ENCODE data around the gene PARD3B.

DNA sequence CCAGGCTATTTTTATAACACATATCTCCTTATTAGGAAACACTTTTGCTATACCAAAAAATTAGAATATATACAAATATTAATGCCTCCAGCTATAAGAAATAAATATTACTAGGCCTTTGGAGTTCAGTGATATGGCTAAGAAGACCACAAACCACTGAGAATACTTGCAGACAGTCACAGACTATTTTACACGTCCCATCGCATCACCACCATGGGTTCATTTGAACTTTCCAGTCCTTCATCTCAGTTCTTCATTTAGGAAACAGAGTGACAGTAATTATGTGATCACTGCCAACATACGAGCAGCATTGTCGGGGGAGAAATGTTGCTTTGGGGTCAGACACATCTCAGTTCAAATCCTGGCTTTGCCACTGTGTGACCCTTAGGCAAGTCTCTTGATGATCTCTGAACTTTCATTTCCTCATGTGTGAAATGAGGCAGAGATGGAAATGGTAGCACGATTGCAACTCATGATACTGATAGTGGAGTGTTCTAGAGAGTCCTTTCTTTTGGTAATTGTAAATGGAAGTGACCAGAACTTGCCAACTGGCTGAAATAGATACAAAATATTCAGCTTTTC is 998.1 kb downstream of the PARD3B start:
- TF ChIP-seq POLR2A (IDR thresholded peaks at IDR 0.05; ENCODE audit: low read depth, low read length) (no peak), SPI1 (IDR thresholded peaks at IDR 0.05; ENCODE audit: low read depth, low read length) (peak; percentile 19; the same call in 1 of the 2 replicates), POLR2AphosphoS5 (IDR thresholded peaks at IDR 0.05; ENCODE audit: low read depth, low read length) (no peak), TAF1 (IDR thresholded peaks at IDR 0.05; ENCODE audit: low read depth, low read length) (no peak), POU2F2 (IDR thresholded peaks at IDR 0.05; ENCODE audit: low read depth, low read length) (no peak)

Measured in GM12891 (cell line).